Stimulated activated CD8-positive, alpha-beta memory T cell treated with anti-CD3 and anti-CD28 coated beads, Interleukin-12 subunit alpha, Interleukin-12 subunit beta, amount 100 ng/mL, for 24 hours (primary cell): Measurements from ENCODE around the gene PCK1.

Experiments used
- DNase-seq: peaks from one replicate; pipeline ENCODE4 v3.0.0-alpha.2; 2020; ENCODE audit errors: extremely low read depth

PCK1 gene

DNA sequence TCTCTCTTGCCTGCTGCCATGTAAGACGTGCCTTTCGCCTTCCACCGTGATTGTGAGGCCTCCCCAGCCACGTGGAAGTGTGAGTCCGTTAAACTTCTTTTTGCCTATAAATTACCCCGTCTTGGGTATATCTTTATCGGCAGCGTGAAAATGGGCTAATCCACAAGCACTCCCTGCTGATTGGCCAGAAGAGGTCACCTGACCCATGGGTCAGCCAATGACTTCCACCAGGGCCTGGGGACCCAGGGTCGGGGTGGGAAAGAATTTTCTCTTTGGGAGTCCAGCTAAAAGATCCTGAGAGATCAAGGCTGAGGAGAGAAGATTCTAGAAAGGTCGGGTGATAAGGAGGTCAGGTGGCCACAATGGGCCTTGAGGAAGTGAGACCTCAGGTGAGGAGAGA, 42.2 kb downstream of the PCK1 start:
- DNase-seq: no peak

DNA sequence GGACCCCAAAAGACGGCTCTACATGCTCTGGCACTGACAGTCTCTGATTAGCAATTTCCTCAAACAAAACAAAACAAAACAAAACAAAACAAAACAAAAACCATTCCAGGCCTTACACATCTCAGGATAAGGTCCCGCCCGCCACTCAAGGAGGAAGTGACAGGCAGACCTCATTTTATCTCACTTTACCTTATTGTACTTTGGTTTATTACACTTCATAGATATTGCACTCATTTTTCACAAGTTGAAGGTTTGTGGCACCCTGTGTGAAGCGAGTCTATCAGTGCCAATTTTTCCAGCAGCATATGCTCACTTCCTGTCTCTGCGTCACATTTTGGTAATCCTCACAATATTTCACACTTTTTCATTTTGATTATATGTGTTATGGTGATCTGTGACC, 44.1 kb downstream of the PCK1 start:
- no peak for DNase-seq

DNA sequence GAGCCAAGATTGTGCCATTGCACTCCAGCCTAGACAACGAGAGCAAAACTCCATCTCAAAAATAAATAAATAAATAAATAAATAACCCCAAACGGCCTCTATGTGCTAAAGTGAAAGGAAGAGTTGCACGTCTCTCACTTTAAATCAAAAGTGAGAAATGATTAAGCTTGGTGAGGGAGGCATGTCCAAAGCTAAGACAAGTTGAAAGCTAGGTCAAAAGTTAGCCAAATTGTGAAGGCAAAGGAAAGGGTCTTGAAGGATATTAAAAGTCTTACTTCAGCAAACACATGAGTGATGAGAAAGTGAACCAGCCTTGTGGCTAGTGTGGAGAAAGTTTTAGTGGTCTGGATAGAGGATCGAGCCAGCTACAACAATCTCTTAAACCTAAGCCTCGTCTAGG, 45.0 kb downstream of the PCK1 start:
- no peak for DNase-seq

DNA sequence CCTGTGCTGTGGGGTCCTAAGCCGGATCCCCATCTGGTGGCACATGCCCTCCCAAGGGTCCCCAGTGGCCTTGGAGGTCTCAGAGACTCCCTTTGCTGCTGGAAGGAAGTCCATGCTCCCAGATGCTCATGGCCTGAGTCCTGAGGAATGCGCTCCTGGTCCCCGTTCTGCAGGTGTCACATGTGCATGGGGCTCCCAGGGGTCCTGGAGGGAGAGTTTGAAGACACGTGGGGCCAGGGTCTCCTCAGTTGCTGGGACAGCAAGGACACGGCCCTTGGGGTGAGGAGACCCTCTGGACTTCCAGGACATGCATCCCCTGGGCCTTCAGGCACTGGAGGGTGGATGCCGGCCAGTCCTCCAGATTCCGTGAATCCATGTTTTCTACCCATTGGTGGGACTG, 47.6 kb downstream of the PCK1 start:
- no peak for DNase-seq

DNA sequence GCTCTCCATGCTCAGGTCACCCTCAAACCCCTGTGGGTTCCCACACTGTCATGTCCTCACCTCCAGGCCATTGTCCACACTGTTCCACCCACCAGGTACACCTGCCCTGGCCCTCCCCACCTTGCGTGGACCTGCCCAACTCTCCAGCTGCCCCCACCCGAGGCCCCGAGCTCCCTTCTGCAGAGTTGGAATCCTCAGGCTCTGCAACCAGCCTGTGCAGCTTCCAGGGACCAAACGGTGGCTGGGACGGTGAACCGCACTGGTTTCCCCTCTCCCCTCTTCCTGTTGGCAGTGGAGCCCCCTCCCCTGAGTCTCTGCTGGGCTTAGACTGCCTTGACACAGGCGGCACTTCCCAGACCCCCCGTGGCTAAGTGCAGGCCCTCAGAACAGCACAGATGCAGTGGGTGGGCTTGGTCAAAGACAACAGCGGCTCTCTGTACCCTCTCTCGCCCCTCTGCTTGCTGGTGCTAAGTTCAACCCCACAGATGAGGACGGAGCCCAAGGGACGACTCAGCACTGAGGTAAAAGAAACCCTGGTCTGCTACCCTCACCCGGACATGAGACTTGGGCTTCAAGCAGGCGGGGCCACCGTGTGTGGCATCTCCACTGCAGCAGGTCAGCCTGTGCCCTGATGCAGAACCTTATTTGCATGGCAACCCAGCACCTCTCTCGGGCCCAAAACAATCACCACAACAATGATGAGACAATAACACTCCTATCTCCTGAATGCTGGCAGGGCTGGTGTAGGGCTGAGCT, 48.4 kb downstream of the PCK1 start:
- DNase-seq: no peak

DNA sequence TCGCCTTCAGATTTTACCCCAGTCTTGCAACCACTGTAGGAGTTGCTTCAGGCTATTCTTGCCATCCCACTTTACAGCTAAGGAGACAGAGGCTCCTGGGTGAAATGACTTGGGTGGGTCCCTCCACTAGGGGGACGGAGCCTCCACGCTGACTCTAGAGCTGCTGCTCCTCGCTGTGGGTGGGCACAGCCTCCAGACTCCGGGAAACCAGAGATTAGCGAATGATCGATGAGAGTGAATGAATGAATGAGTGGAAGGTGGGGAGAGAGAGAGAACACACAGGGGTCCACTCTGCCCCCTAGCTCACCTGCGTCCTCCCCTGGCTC, 48.9 kb downstream of the PCK1 start:
- DNase-seq: no peak

DNA sequence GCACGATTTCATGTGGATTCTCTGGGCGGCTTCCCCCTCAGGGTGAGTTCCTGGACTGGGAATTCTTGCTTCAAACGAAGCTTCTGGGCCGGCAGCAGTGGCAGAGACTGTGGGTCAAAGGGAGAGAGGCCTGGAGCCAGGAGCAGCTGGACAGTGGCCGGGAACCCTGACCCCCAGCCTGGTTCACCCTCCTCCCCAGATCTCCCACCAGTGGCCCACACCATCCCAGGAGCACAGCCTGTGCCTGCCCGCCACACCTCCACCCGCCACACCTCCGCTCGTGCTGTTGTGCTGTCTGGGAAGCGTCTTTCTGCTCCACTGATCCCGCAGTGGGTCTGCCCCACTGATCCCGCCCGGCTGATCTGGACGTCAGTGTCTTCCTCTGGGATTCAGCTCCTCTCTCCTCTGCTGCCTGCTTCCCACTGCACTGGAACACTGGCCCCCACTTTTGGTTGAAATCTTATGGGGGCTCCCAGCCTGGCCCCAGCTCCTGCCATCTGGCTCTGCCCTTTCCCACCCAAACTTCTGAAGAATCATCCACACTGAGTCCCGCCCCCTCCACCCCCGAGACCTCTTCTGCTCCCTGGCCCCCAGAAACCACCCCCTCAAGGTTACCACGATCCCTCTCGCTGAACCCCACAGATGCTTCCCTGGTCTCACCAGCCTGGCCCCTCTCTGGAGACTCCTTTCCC, 49.5 kb downstream of the PCK1 start:
- no peak for DNase-seq

DNA sequence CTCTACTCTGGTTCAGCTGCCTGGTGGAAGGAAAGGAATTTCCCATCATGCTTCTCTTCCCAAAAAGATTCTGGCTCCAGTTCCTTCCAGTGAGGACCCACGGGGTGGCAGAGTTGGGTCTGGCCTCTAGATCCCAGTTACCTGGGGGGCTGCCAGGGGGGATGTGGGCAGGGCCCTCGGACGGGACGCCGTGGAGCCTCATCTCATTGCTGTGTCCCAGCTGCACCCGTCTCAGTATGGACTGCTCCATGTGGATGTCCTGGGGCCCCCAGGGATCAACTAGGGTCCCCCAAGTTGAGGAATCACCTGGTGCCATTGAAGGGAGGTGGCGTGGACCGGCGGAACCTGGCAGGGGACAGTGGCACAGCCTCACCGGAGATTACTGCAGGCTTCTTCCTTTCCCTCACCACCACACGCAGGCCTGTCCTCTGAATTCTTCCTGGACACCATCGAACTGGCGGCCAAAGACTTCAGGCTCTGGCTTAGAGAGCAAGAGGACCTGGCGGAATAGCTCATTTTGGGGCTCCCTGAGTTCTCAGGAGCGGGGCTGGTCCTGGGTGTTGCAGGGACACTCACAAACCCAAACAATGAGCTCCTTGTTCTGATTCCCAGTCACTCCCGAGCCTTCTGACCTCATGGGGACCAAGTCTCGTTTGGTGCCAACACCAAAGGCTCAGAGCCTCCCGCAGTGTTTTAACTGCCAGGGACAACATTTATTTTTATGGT, 50.8 kb downstream of the PCK1 start:
- no peak for DNase-seq

DNA sequence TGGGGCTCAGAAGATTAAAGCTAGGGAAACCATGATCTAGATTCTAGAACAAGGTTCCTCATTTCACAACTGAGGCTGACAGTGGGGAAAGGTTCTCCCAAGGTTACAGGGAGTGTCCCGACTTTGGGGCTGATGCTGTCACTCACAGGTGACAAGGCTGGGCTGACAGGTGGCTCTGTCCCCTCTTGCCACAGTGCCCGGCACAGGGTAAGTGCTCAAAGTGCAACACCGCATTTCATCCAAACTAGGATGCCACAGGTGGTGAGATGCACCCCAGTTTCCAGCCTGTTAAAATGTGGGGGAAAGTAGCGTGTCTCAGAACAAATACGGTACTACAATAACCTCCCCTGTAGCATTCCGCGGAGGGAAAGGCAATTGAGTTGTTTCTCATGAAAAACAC, 51.5 kb downstream of the PCK1 start:
- DNase-seq: no peak

DNA sequence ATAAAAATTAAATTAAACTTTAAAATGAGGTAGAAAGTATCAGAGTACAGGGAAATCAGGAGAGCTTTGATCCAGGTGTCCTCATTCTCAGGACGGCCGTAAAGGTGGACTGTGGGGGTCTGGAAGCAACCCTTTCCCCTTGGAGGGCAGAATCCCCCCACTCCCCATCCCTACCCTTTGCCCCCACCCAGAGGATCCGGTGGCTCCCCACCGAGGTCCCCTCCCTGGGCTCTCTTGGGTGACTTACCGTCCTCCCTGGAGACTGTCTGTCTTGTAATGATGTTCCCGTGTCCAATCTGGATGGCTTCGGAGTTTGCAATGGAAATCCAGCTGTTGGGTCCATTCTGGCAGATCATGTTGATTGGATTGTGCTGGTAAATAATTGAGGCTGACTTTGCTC, 52.0 kb downstream of the PCK1 start:
- no peak for DNase-seq

DNA sequence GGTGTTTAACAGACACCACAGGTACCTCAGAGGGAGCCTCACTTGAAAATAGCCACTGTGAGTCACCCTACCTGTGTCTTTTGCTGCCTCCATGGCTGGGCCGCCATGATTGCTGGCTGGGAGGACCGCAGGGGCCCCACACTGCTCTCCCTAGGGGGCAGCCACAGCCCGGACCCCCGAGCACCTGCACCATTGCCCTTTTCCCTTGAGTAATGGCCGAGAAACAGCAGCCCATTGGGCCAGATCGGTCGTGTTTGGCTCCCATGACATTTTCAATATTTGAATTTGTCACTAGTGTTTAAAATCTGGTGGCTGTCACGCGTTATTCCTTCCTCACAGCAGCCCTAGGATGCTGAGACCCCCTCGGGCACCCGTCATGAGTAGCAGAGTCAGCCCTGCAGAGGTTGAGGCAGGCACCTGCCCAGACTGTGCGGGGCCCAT, 52.6 kb downstream of the PCK1 start:
- no peak for DNase-seq

DNA sequence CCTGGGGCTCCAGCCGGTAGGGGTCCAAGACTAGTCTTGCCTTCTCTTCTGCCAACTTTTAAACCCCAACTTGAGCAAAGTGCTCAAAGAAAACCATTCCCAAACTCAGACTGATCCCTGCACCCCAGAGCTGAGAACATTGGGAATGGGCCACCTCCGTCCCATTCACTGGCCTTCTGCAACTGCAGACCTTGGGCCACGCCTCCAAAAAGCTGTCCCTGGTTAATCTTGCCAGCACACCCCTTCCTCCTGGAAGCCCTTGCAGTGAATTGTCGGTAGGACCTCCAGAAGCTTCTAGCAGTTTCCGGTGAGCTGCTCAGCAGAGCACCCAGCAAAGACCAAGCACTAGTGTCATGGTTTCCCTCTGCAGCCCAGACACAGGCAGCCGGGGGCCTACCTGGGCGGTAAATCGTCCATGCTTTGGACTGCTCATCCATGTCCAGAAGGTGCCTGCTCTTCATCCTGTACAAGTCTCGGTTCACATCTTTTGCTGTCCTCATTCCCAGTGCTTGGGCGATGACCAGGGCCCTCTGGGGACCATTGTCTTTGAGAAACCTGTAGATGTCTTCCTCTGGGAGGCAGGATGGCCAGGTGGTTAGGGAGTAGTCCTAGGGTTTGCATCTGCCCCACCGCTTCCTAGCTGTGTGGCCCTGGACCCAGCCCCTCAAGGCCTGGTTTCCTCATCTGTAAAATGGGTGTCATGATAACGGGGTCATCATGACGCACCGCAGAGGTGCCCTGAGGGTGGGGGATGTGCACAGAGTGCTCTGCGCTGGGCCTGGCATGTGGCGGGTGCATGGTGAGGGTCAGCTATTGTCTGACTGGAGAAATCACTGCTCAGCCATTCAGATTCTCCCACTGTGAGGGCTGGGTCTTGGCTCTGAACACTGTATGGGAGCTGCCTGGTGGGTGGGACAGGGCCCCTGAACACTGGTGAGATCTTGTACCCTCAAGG, 53.9 kb downstream of the PCK1 start:
- no peak for DNase-seq

DNA sequence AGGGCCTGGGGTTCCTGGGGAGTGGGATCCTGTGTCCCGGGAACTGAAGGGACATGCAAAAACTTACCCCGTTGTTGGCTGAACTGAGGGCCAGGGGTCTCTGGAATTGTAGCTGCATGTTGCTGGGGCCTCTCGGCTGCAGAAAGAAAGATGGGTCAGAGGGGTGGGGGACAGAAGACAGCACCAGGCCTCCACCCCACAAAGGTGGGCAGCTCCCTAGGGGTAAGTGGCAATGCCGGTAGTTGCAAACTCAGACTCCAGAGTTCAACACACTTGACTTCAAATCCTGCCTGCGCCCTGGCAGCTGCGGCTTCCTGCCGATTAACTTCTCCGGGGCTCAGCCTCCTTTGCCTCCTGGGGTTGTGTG, 54.5 kb downstream of the PCK1 start:
- no peak for DNase-seq

DNA sequence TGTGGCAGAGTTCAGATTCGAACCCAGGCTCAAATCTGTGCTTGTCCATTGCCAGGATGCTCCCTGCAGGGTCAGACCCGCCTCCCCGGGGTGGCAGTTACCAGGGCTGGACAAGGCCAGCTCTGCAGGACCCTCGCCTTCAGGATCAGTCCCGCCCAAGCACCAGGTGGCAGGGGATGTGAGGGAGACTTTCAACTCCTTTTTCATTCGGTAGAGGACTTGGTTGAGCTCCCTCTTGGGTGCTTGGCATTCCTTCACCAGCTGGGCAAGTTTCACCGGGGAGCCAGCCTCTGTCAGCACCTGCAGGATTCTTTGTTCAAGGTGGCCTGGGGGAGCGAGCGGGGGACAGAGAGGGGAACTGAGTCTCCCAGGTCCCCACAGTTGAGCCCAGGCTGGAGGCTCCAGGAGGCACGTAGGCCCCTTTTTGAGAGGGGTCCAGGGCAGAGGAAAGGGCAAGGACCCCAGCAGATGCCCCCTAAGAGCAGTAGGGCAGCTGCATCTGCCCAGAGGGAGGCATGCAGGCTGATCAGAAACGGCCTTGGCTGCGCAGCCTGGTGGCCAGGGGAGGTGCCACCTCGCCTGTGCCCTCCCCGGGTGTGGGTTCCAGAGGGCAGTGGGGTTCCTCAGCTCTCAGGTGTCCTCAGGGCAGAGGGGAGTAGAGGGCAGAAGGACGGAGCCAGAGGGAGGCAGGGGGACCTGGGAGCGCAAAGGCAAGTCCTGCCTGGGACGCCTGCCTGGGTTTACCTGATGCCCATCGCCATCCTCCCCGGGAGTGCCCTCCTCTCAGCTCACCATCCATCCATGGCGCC, 55.4 kb downstream of the PCK1 start:
- DNase-seq: no peak

DNA sequence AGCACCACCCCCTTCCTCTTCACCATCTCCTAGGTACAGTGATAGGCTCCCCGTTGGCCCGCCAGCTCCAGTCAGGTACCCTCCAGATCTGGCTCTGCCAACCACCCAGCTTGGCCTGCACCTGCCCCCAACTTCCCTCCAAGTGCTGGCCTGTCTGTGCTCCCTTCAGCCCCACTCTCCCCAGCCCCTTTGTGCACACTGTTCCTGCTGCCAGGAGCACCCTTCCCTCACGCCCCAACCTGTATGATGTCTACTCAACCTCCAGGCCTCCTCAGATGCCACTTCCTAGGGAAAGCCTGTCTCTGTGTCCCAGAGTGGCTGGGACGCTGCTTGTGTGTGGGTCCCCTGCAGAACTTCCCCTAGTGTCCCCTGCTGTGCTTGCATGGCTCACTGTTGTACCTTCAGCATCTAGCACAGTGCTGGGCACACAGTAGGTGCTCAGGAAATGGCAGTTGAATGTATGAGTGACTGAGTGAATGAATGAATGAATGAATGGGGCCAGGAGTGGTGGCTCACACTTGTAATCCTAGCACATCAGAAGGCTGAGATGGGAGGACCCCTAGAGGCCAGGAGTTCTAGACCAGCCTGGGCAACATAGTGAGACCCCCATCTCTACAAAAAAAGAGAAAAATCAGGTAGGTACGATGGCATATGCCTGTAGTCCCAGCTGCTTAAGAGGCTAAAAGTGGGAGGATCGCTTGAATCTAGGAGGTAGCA, 56.3 kb downstream of the PCK1 start:
- DNase-seq: no peak
